Stimulated activated CD4-positive, alpha-beta T cell treated with anti-CD3 and anti-CD28 coated beads, Interleukin-12 subunit alpha, Interleukin-12 subunit beta, amount 100 ng/mL, for 24 hours (primary cell): ENCODE results near the gene CTTNBP2NL.
A peak's percentile ranks its signal among the peaks of the same experiment; 100 is the strongest.
"Not testable (repeated sequence)": the region's sequence is repeated elsewhere in the genome, so short reads cannot be mapped to it uniquely, and the experiment has no call there.

ENCODE experiments used
- DNase-seq, 2 experiments: peaks; one replicate each; pipeline ENCODE4 v3.0.0-alpha.2; 2020; ENCODE audit warnings: low read depth in 2 of 2

CTTNBP2NL gene

DNA sequence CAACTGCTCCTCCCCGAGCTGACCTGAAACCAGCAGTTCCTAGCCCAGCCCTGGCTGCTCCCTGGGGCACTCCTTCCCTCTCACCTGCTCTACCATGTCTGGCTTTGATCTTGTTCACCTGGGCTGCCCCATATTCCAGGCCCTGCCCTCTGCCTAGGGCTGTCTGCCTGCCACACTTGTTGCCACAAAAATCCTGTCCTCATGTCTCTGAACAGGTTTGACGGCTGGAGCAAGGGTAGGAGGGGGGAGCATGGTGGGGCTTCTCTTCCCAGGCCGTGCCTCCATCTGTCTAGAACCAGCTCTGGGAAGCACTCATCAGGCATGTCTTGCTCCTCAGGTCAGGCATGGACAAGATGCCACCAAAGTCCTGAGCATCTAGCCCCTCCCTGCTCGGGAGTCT is 68.5 kb downstream of the CTTNBP2NL start:
- DNase-seq = no peak

DNA sequence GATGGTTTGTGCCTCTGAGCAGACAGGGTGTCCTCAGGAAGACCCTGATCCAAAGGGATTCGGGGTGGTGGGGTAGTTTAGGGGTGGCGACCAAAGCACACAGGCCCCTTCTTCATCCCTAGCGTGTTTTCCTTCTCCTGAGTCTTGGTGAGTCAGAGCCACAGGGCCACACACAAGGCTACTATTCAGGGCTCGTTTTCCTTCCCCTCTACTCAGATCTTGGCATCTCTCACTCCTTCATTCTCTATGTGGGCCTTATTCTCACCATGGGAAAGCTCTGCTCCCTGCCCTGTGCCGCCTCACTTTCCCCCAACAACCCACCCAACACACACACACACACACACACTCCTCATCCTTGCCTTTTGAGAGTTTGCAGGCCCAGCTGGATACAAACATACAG is 69.1 kb downstream of the CTTNBP2NL start:
- DNase-seq = no peak

DNA sequence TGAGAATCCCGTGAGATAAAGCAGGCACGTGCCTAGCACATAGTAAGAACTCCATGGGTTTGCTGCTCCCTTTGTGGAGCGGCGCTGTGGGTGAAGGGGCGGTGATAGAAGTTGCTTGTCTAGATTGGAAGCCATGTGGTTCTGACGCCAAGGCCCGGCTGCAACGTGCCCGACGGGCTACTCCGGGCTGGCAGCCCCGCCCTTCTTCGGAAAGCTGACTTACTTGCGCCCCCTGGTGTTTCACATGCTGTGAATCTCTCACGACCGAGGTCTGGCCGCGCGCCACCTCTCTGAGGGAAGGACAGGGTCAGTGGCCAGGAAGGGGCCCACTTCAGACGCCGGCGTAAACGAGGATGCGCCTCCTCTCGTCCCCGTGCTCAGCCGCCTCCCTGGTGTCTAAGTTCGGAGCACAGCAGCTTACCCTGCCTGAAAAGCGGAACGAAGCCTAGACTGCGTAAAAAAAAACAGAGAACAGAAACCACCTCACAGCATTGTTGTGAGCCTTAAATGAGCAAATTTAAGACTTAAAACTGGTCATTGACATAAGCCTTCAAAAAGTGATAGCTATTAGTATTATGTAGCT is 70.2 kb downstream of the CTTNBP2NL start:
- DNase-seq = peak; percentile 66 to 88

DNA sequence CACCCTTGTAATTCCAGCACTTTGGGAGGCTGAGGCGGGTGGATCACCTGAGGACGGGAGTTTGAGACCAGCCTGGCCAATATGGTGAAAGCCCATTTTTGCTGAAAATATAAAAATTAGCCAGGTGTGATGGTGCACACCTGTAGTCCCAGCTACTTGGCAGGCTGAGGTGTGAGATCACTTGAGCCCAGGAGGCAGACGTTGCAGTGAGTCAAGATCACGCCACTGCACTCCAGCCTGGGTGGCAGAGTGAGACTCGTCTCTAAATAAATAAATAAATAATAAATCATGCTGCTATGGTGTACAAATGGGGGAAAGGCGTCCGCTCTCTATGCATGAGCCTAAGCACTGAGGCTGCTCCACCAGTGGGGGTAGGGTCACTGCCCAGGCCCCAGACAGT is 74.3 kb downstream of the CTTNBP2NL start:
- not testable (repeated sequence) for DNase-seq

DNA sequence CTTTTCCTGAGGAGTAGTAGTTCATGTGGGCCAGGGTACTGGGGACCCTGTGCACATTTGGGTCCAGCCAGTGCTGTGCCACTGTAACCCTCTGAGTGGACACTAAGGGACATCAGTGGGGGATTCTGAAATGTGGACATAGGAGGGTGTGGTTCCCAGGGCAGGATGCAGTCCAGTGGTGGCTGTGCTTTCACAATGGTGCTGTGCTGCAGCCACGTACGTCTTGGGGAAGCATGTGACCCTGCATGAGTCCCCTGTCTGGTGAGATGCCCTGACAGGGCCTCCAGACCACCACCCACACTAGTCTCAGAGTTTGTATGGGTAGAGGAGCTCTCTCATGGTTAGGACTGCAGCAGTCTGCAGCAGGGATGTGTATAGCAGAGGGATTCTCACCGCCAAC is 75.0 kb downstream of the CTTNBP2NL start:
- DNase-seq = no peak

DNA sequence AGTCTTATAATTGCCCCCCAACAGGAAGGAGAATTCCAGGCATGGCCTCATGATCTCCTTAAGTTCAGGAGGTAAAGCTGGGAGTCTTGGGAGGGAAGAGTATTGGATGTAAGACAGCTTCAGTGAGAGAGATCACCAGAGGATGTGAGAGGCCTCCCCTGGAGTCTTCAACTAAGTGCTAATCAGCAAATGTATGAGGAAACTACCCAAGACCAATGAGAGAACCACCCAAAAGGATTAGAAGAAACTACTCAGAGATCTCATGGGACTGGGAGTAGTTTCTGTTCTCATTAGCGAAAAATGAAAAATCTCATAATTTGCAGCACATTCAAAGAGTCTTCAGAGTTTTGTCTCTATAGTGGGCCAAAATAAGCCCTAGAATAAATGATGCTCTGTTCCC is 76.1 kb downstream of the CTTNBP2NL start:
- no peak for DNase-seq

DNA sequence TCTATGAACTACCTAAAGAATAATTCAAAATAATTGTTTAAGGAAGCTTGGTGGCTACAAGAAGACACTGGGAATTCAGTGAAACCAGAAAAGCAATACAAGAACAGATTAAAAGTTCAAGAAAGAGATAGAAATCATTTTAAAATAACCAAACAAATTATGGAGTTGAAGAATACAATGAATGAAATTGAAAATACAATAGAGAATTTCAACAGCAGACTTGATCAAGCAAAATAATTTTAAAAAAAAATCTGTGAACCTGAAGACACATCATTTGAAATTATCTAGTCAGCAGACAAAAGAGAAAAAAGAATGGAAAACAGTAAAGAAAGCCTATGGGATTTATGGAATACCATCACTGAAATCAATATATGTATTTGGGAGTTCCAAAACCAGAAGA is 81.5 kb downstream of the CTTNBP2NL start:
- DNase-seq = no peak

DNA sequence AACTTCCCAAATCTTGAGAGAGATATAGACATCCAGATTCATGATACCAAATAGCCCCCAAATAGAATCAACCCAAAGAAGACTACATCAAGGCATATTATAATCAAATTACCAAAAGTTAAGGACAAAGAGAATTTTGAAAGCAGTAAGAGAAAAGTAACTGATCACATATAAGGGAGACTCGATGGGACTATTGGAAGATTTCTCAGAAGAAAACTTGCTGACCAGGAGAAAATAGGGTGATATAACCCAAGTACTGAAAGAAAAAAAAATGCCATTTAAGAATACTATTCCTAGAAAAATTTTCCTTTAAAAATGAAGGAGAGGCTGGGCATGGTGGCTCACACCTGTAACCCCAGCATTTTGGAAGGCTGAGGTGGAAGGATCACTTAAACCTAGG is 82.3 kb downstream of the CTTNBP2NL start:
- no peak for DNase-seq

DNA sequence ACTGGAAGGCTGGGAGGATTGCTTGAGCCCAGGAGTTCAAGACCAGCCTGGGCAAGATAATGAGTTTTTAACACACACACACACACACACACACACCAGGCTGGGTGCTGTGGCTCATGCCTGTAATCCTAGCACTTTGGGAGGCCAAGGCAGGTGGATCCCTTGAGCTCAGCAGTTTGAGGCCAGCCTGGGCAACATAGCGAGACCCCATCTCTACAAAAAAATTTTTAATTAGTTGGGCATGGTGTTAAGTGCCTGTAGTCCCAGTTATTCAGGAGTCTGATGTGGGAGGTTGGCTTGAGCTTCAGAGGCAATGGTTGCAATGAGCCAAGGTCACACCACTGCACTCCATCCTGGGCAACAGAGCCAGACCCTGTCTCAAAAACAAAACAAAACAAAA is 90.0 kb downstream of the CTTNBP2NL start:
- not testable (repeated sequence) for DNase-seq

DNA sequence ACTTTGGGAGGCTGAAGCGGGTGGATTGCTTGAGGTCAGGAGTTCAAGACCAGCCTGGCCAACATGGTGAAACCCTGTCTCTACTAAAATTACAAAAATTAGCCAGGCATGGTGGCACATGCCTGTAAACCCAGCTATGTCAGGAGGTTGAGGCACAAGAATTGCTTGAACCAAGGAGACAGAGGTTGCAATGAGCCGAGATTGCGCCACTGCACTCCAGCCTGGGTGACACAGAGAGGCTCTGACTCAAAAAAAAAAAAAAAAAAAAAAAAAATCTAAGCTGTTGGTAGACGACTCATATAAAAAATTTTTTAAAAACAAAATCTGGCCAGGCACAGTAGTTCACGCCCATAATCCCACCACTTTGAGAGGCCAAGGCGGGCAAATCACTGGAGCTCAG is 91.7 kb downstream of the CTTNBP2NL start:
- not testable (repeated sequence) for DNase-seq

DNA sequence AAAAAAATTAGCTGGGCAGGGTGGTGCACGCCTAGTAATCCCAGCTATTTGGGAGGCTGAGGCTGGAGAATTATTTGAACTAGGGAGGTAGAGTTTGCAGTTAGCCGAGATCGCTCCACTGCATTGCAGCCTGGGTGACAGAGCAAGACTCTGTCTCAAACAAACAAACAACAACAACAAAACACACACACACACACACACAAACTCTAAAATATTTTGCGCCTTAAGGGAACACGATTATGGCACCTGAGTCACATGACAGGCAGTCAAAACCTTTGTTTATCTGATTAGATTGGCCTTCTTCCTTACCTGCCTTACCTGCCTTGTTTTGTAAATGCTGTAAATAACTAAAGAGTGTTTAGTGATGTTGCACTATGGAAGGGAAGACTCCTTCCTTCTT is 92.1 kb downstream of the CTTNBP2NL start:
- no peak for DNase-seq

DNA sequence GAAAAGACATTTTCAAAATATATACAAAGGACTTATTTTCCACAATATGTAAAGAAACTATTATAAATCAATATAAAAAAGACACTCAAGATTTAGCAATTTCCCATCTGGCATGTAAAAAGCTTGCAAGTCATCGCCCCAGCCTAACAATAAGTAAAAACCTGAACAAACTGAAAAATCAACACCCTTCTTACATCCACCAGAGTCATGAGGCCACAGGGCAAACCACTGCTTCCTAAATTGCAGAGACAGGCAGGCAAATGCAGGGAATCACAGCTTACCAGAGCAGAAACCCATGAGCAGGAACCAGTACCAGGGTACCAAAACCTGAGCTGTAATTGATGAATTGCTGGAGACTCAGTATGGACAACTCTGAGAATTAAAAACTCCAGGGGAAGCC is 96.1 kb downstream of the CTTNBP2NL start:
- DNase-seq = no peak

DNA sequence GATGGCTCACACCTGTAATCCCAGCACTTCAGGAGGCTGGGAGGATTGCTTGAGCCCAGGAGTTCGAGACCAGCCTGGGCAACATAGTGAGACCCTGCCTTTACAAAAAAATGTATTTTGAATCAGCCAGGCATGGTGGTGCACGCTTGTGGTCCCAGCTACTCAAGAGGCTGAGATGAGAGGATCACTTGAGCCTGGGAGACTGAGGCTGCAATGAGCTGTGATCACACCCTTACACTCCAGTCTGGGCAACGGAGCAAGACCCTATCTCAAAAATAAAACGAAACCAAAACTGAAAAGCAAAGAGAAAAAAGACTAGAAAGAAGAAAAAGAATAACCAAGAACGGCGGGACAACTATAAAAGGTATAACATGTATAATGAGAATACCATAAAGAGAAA is 97.3 kb downstream of the CTTNBP2NL start:
- no peak for DNase-seq

DNA sequence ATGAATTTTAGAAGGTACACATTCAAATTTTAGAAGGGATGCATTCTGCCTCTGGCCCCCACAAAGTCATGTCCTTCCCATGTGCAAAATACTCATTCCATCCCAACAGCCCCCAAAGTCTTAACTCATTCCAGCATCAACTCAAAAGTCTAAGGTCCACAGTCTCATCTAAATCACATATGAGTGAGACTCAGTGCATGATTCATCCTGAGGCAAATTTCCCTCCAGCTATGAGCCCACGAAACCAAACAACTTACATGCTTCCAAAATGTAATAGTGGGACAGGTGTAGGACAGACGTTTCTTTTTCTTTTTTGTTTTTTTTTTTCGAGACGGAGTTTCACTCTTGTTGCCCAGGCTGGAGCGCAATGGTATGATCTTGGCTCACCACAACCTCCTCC is 100.3 kb downstream of the CTTNBP2NL start:
- DNase-seq = no peak

DNA sequence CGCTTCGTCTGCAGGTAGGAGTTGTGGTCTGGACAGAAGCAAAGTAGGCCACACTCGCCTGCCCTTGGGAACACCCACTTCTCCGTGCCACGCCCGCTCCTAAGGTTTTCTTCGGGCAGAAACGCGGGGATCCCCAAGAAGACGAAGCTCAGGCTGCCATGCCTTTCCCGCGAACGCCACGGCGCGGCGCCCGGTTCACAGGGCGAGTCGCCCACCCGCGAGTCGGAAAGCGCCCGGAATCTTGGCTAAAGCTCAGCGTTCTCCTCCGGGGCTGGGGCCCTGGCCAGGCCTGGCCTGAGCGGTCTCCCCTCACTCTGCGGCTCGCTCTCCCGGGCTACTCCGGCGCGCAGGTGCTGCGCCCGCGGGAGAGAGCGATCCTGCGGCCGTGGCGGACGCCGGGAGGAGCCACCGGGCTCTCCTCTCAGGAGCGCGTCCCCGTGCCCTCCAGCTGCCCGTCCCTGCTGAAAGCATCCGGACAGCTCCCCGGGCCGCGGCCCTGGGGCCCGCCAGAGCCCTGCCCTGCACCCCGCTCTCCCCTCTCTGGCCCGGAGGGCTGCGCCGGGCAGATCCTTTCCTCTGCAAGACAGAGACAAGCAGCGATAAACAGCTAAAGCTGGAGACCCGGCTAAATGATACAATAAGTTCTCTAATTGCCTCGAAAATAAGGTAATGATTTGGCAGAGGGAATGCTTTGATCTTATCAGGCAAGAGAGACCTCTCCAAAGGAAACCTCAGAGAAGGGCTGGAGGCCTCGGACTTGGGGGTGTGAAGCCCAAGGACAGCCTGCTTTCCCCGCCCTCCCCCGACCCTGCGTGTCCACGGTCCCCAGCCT is 106.0 kb downstream of the CTTNBP2NL start:
- peak in 1 of 2 experiments; percentile 51 for DNase-seq

DNA sequence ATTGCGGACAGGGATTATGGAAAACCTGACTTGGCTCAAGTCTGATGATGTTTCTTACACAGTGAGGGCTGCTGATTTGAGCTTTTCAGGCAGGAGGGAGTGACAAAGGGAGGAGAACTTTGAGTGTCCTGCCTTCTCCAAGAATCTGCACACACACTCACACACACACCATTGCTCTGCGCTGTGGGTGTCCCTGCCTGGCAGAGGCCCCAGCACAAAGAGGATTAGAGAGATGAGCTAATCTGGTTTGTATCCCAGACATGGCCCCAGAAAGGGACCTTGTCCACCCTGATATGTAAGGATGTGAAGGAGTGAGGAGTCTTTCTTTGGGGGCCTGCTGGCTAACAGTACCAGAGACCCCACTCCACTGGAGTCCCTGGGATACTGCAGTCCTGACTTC is 106.8 kb downstream of the CTTNBP2NL start:
- DNase-seq = no peak

DNA sequence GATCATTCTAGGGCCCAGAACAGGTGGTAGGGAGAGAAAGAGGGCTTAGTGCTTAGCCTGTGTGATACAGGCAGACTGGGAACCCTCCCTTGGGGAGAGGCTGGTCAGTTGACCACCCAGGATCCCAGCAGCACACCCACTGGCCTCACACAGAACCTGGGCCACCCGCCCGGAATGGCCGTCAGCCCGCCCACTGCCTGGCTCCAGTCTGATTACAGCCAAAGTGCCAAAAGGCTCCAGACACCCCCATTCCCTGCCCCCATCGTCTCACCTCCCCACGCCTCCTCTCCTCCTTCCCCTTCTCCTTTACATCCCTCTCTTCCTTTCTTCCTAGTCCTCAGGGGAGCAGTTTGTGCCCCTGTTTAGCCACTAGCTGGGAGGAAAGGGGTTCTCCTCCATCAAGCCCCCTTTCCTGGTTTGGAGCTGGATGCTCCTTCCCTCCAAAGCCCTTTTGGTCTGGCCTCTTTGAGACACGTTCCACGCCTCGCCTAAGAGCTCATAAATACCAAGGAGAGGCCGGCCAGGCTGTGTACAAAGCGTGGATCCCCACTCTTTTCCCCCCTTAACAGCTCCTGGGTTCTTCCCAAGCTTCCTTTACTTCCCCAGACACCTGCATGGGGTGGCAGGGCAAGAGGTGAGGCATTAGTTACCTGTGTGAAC is 108.1 kb downstream of the CTTNBP2NL start:
- no peak for DNase-seq

DNA sequence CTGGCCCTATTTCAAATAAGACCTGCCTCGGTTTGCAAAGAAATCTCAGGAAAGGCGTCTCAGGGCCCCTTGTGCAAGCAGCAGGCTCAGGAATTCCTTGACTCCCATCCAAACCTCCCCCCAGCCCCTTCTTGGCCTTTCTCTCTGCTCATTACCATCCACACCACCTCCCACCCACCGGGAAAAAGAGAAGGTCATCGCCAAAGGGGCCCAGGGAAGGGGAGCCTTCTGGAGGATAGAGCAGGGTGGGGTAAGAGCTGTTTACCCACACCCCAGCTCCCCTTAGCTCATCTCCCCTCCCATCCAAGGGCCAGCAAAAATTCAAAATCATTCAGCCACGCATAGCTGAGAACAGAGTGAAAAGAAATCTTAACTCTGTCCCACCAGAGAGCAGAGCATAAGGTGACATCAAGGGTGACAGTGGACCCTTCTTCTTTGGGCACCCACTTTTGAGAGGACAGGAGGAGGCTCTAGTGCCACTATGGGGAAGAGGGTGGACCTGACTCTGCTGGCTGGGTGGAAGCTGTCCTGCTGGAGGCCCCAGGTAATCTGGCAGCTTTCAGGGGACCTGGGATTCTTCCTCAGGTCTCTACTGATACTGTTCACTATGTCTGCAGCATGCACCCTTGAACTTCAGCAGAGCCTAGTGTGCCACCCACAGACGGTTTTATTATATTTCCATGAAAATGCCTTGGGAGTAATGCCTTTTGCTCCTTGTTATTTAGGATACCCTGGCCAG is 108.8 kb downstream of the CTTNBP2NL start:
- no peak for DNase-seq

DNA sequence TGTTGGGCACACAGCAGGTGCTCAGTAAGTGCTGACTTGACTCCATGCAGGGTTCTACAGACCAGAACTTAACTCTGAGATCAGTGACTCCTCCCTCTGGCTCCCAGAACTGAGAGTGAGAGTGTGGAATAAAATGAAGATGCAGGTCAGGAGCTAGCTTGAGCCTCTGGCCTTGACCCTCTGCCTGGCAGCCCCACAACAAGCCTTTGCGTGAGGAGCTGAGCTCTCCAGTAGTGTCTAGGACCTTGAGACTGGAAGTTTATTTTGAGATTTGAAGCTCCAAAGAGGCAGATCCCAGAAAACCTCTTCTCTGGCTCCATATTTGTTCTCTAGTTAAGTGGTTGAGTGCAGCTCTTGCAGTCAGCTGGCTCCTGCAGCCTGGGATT is 109.4 kb downstream of the CTTNBP2NL start:
- no peak for DNase-seq

DNA sequence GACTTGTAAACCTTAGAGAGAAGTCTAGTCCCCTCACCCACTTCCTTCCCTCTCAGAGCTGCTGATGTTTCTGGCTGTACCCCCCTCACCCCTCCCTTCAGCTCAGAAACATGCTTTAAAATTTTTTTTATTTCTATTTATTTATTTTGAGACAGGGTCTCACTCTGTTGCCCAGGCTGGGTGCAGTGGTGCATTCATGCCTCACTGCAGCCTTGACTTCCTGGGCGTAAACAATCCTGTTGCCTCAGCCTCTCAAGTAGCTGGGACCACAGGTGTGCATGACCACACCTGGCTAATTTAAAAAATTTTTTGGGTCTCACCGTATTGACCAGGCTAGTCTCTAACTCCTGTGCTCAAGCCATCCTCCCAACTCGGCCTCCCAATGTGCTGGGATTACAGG is 109.9 kb downstream of the CTTNBP2NL start:
- DNase-seq = no peak

DNA sequence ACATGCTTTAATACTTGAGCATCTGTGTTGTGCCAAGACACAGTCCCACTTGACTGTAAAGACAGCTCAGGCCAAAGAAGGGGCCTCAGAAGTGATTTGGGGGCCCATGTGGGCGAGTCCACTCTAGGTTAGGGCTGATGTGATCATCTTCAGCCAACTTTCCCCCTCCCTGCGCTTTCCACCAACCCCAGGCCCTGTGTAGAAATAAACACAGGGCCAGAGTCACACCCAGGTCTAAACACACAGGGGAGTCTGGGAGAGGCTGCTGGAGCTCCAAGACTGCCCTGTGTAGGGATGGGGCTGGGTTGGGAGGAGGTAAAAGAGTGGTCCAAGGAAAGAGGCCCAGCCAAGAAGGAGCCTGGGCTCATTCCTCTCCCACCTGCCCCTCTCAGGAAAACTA is 110.3 kb downstream of the CTTNBP2NL start:
- no peak for DNase-seq

DNA sequence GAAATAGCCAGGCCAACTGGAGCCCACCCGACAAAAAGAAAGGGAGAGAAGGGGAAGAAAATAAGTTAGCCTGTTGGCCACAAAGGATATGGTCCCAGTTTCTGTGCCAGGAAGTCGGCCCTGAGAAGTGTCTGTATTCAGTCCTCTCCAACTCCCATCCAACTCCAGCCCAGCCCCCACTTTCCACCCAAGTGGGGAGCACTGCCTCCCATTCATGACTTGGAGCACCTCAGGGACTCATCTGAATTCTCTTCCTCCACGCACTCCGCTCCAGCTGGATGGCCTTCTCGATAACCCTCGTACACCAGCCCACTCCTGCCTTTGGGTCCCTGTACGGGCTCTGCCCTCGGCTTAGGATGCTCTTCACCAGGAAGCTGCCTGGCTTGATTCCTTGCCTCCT is 110.7 kb downstream of the CTTNBP2NL start:
- DNase-seq = no peak
